Liver (tissue), 9 donors: ENCODE results near the gene GNG7. TPM values are rescaled to one million over a fixed set of nuclear protein-coding genes. Genes with fewer than 3 reads are reported as not detected.

Experiments used
- DNase-seq: peaks from one replicate; pipeline ENCODE4 v3.0.0-alpha.2; 2017; ENCODE audit warnings: low spot score
- H3K27ac ChIP-seq, 2 donors: one replicate each; pipeline ENCODE4 v1.7.0; 2013; ENCODE audit warnings: inconsistent platforms in 2 of 2, low read length in 2 of 2, control low read depth in 1 of 2, low read depth in 1 of 2, mild to moderate bottlenecking in 1 of 2
- H3K27me3 ChIP-seq, 4 donors: one replicate each; pipeline versions ENCODE4 v1.6.1 to v1.7.0; 2013; ENCODE audit warnings: low read length in 3 of 4, inconsistent platforms in 1 of 4, mild to moderate bottlenecking in 1 of 4, moderate library complexity in 1 of 4; ENCODE audit not compliant: control insufficient read depth in 4 of 4, insufficient read depth in 4 of 4
- H3K36me3 ChIP-seq, 4 donors: one replicate each; pipeline versions ENCODE4 v1.6.1 to v1.7.0; 2013; ENCODE audit warnings: low read length in 3 of 4, mild to moderate bottlenecking in 3 of 4, low read depth in 1 of 4, moderate library complexity in 1 of 4; ENCODE audit not compliant: control insufficient read depth in 4 of 4, insufficient read depth in 3 of 4
- H3K4me1 ChIP-seq, 4 donors: one replicate each; pipeline versions ENCODE4 v1.6.1 to v1.7.0; 2013; ENCODE audit warnings: low read length in 3 of 4, mild to moderate bottlenecking in 3 of 4, moderate library complexity in 1 of 4; ENCODE audit not compliant: control insufficient read depth in 4 of 4, insufficient read depth in 4 of 4
- H3K4me3 ChIP-seq, 3 donors: one replicate each; pipeline versions ENCODE4 v1.6.1 to v1.7.0; 2013; ENCODE audit warnings: low read length in 3 of 3, control low read depth in 1 of 3, low read depth in 1 of 3, mild to moderate bottlenecking in 1 of 3
- H3K9ac ChIP-seq, 2 donors: one replicate each; pipeline ENCODE4 v1.7.0; 2013; ENCODE audit warnings: low read length in 2 of 2, mild to moderate bottlenecking in 2 of 2, moderate library complexity in 2 of 2, control low read depth in 1 of 2, low read depth in 1 of 2
- H3K9me3 ChIP-seq, 4 donors: one replicate each; pipeline versions ENCODE4 v1.6.1 to v1.7.0; 2013; ENCODE audit warnings: low read length in 3 of 4; ENCODE audit not compliant: control insufficient read depth in 4 of 4
- EGR1 ChIP-seq, 2 donors: IDR thresholded peaks; 2 replicates each; pipeline ENCODE4 v1.6.1; 2016 to 2018; ENCODE audit warnings: antibody characterized with exemption in 2 of 2, low read depth in 2 of 2
- FOXA1 ChIP-seq: IDR thresholded peaks from 2 replicates; pipeline ENCODE4 v1.6.1; 2016; ENCODE audit warnings: antibody characterized with exemption
- FOXA2 ChIP-seq: IDR thresholded peaks from 2 replicates; pipeline ENCODE4 v1.6.1; 2016; ENCODE audit warnings: antibody characterized with exemption
- GABPA ChIP-seq, 2 donors: IDR thresholded peaks in 1 of 2; conservative IDR thresholded peaks in 1 of 2; 2 replicates each; pipeline ENCODE4 v1.6.1; 2016; ENCODE audit warnings: antibody characterized with exemption in 2 of 2, mild to moderate bottlenecking in 1 of 2, moderate library complexity in 1 of 2
- HNF4A ChIP-seq, 2 donors: conservative IDR thresholded peaks; 2 replicates each; pipeline ENCODE4 v1.6.1; 2016; ENCODE audit warnings: antibody characterized with exemption in 2 of 2, mild to moderate bottlenecking in 2 of 2
- HNF4G ChIP-seq: IDR thresholded peaks from 2 replicates; pipeline ENCODE4 v1.6.1; 2016; ENCODE audit warnings: antibody characterized with exemption
- JUND ChIP-seq, 2 donors: IDR thresholded peaks; 2 replicates each; pipeline ENCODE4 v1.6.1; 2016; ENCODE audit warnings: antibody characterized with exemption in 2 of 2
- MAX ChIP-seq: IDR thresholded peaks from 2 replicates; pipeline ENCODE4 v1.6.1; 2016; ENCODE audit warnings: antibody characterized with exemption
- NR2F2 ChIP-seq: IDR thresholded peaks from 2 replicates; pipeline ENCODE4 v1.6.1; 2016; ENCODE audit warnings: antibody characterized with exemption
- RAD21 ChIP-seq, 2 donors: IDR thresholded peaks; 2 replicates each; pipeline ENCODE4 v1.6.1; 2016; ENCODE audit warnings: antibody characterized with exemption in 2 of 2, mild to moderate bottlenecking in 2 of 2
- RXRA ChIP-seq, 2 donors: IDR thresholded peaks; 2 replicates each; pipeline ENCODE4 v1.6.1; 2017 to 2018; ENCODE audit warnings: antibody characterized with exemption in 2 of 2, mild to moderate bottlenecking in 1 of 2
- SP1 ChIP-seq: IDR thresholded peaks from 2 replicates; pipeline ENCODE4 v1.6.1; 2018; ENCODE audit warnings: antibody characterized with exemption, mild to moderate bottlenecking
- TAF1 ChIP-seq: conservative IDR thresholded peaks from 2 replicates; pipeline ENCODE4 v1.6.1; 2016; ENCODE audit warnings: antibody characterized with exemption, mild to moderate bottlenecking
- YY1 ChIP-seq: IDR thresholded peaks from 2 replicates; pipeline ENCODE4 v1.6.1; 2016; ENCODE audit warnings: antibody characterized with exemption, mild to moderate bottlenecking
- WGBS: extraction: QIAGEN DNeasy Blood & Tissue Kit; methylation state at CpG from one replicate; pipeline ENCODE4 v1.1.7; 2013; 5-methylcytosine and 5-hydroxymethylcytosine counted together
- polyA plus RNA-seq, 2 donors: library from polyadenylated mRNA; stranded (reverse) in 1 of 2; unstranded in 1 of 2; fragments of 200-250 nt in 1 of 2; fragments of >200 nt in 1 of 2; fragmentation: Nextera tagmentation in 1 of 2; extraction: Ambion mirVana in 1 of 2; gene quantifications; one replicate each; pipeline versions ENCODE4 v1.2.1 to v1.2.3, GENCODE V29; 2013 to 2015
- total RNA-seq, 2 donors: library from RNA; depleted of rRNA; stranded (reverse); fragments of >200 nt; gene quantifications; one replicate each; pipeline ENCODE4 v1.2.3, GENCODE V29; 2014
- TF ChIP-seq, protein P1 (sequence below): IDR thresholded peaks from 2 replicates; pipeline ENCODE4 v1.6.1; 2016; ENCODE audit warnings: antibody characterized with exemption
- TF ChIP-seq, protein P2 (sequence below): fragments of 150-350 bp; IDR thresholded peaks from 2 replicates; pipeline ENCODE4 v1.5.1; 2017; ENCODE audit warnings: improper control_type of control experiment, low read depth, low read length; ENCODE audit not compliant: missing input control
- TF ChIP-seq, protein P3 (sequence below): IDR thresholded peaks from 2 replicates; pipeline ENCODE4 v1.6.1; 2016; ENCODE audit warnings: antibody characterized with exemption, mild to moderate bottlenecking
- TF ChIP-seq, protein P4 (sequence below): IDR thresholded peaks from 2 replicates; pipeline ENCODE4 v1.6.1; 2016; ENCODE audit warnings: antibody characterized with exemption
- donor health status: healthy.
- donor health status: healthy.
- donor health status: healthy.
- donor health status: healthy.
- donor health status: healthy.

GNG7 gene
- total and polyA plus RNA-seq, 4 donors: 0.75 to 1.9 (median 1.1) TPM

- TF ChIP-seq HNF4A (conservative IDR thresholded peaks at IDR 0.05): no peak
Measured at GRCh38 chr19:2469102-2469914, 233.2 kb downstream of the GNG7 start (continued).

GRCh38 chr19:2468596-2468995, 233.9 kb downstream of the GNG7 start:
- Histone ChIP-seq H3K27ac (no peak overlapping the region), H3K36me3 (no peaks in the 10 kb centered on the region), H3K4me1 (no peaks in the 10 kb centered on the region), H3K27me3 (no peaks in the 10 kb centered on the region), H3K9me3 (no peaks in the 10 kb centered on the region), H3K9ac (no peak overlapping the region), H3K4me3 (no peak overlapping the region)
- no peak for TF ChIP-seq MAX
- no peak for TF ChIP-seq FOXA1
- TF ChIP-seq RAD21 (IDR thresholded peaks at IDR 0.05): no peak
- TF ChIP-seq HNF4G: no peak
- no peak for TF ChIP-seq RXRA (IDR thresholded peaks at IDR 0.05)
- TF ChIP-seq, protein P1, sequence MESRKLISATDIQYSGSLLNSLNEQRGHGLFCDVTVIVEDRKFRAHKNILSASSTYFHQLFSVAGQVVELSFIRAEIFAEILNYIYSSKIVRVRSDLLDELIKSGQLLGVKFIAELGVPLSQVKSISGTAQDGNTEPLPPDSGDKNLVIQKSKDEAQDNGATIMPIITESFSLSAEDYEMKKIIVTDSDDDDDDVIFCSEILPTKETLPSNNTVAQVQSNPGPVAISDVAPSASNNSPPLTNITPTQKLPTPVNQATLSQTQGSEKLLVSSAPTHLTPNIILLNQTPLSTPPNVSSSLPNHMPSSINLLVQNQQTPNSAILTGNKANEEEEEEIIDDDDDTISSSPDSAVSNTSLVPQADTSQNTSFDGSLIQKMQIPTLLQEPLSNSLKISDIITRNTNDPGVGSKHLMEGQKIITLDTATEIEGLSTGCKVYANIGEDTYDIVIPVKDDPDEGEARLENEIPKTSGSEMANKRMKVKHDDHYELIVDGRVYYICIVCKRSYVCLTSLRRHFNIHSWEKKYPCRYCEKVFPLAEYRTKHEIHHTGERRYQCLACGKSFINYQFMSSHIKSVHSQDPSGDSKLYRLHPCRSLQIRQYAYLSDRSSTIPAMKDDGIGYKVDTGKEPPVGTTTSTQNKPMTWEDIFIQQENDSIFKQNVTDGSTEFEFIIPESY: no peak
- TF ChIP-seq YY1: no peak
- TF ChIP-seq TAF1: no peak
- TF ChIP-seq, protein P2, sequence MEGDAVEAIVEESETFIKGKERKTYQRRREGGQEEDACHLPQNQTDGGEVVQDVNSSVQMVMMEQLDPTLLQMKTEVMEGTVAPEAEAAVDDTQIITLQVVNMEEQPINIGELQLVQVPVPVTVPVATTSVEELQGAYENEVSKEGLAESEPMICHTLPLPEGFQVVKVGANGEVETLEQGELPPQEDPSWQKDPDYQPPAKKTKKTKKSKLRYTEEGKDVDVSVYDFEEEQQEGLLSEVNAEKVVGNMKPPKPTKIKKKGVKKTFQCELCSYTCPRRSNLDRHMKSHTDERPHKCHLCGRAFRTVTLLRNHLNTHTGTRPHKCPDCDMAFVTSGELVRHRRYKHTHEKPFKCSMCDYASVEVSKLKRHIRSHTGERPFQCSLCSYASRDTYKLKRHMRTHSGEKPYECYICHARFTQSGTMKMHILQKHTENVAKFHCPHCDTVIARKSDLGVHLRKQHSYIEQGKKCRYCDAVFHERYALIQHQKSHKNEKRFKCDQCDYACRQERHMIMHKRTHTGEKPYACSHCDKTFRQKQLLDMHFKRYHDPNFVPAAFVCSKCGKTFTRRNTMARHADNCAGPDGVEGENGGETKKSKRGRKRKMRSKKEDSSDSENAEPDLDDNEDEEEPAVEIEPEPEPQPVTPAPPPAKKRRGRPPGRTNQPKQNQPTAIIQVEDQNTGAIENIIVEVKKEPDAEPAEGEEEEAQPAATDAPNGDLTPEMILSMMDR: no peak
- TF ChIP-seq SP1: no peak
- TF ChIP-seq, protein P3, sequence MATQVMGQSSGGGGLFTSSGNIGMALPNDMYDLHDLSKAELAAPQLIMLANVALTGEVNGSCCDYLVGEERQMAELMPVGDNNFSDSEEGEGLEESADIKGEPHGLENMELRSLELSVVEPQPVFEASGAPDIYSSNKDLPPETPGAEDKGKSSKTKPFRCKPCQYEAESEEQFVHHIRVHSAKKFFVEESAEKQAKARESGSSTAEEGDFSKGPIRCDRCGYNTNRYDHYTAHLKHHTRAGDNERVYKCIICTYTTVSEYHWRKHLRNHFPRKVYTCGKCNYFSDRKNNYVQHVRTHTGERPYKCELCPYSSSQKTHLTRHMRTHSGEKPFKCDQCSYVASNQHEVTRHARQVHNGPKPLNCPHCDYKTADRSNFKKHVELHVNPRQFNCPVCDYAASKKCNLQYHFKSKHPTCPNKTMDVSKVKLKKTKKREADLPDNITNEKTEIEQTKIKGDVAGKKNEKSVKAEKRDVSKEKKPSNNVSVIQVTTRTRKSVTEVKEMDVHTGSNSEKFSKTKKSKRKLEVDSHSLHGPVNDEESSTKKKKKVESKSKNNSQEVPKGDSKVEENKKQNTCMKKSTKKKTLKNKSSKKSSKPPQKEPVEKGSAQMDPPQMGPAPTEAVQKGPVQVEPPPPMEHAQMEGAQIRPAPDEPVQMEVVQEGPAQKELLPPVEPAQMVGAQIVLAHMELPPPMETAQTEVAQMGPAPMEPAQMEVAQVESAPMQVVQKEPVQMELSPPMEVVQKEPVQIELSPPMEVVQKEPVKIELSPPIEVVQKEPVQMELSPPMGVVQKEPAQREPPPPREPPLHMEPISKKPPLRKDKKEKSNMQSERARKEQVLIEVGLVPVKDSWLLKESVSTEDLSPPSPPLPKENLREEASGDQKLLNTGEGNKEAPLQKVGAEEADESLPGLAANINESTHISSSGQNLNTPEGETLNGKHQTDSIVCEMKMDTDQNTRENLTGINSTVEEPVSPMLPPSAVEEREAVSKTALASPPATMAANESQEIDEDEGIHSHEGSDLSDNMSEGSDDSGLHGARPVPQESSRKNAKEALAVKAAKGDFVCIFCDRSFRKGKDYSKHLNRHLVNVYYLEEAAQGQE: no peak
- no peak for TF ChIP-seq JUND (IDR thresholded peaks at IDR 0.05)
- TF ChIP-seq HNF4A (conservative IDR thresholded peaks at IDR 0.05): no peak
- TF ChIP-seq, protein P4, sequence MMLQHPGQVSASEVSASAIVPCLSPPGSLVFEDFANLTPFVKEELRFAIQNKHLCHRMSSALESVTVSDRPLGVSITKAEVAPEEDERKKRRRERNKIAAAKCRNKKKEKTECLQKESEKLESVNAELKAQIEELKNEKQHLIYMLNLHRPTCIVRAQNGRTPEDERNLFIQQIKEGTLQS: no peak
- no peak for TF ChIP-seq GABPA (IDR thresholded peaks at IDR 0.05 in 1 of 2, conservative IDR thresholded peaks at IDR 0.05 in 1 of 2)
- TF ChIP-seq FOXA2: no peak
- TF ChIP-seq NR2F2: no peak
- TF ChIP-seq EGR1 (IDR thresholded peaks at IDR 0.05; ENCODE audit: low read depth in 2 of 2): no peak
- WGBS: 85% methylated on average over 12 of the region's 12 CpGs
- no peak for DNase-seq
